A549 (cell line): ENCODE measurements around the gene TBL1XR1. TPM values are rescaled to one million over a fixed set of nuclear protein-coding genes. Genes with fewer than 3 reads are reported as not detected.

Experiments used
- ATAC-seq, 2 experiments: fragments of 200-7000 bp in 1 of 2; fragments of >200 bp in 1 of 2; cut with Nextera tagmentation in 1 of 2; cut with Tn5 transposase in 1 of 2; 3 replicates each; pipeline versions ENCODE4 v1.8.0 to v1.9.1; 2018 to 2020; ENCODE audit warnings: mild to moderate bottlenecking in 1 of 2, moderate library complexity in 1 of 2
- CTCF ChIA-PET: fragments of 300-600 bp; sonication (Branson Sonifier 250); formaldehyde crosslinking; extraction: SDS; loops from one replicate; lab custom pipeline; 2021; ENCODE audit warnings: antibody characterized with exemption, inconsistent platforms; lab: Yijun Ruan, JAX
- POLR2A ChIA-PET: fragments of 350-600 bp; formaldehyde crosslinking; extraction: SDS; loops from one replicate; lab custom pipeline; 2021; ENCODE audit warnings: antibody characterized with exemption, inconsistent platforms; lab: Yijun Ruan, JAX
- DNase-seq, 2 experiments: peaks; one replicate each; pipeline versions ENCODE4 v3.0.0 to v3.0.0-alpha.2; 2011 to 2016; ENCODE audit warnings: low read depth in 1 of 2, low spot score in 1 of 2
- FAIRE-seq: peaks from 2 replicates; lab custom pipeline; 2011; peaks lifted over from hg19 to GRCh38; lab: Jason Lieb, UNC
- H3K27ac ChIP-seq, 2 experiments: fragments of >200 bp; sonication (Bioruptor Twin); formaldehyde crosslinking; 3 replicates each; pipeline ENCODE4 v1.5.1; 2016 to 2017
- H3K4me1 ChIP-seq: fragments of >200 bp; sonication (Bioruptor Twin); formaldehyde crosslinking; 3 replicates; pipeline ENCODE4 v1.6.1; 2016
- H3K4me2 ChIP-seq: fragments of >200 bp; sonication (Bioruptor Twin); formaldehyde crosslinking; 3 replicates; pipeline ENCODE4 v1.6.1; 2016
- H3K4me3 ChIP-seq: fragments of >200 bp; sonication (Bioruptor Twin); formaldehyde crosslinking; 3 replicates; pipeline ENCODE4 v1.5.1; 2016
- H3K9me3 ChIP-seq: fragments of >200 bp; sonication (Bioruptor Twin); formaldehyde crosslinking; 3 replicates; pipeline ENCODE4 v1.6.1; 2016
- EHF ChIP-seq: fragments of 250-450 bp; sonication (Bioruptor Pico); IDR thresholded peaks from 2 replicates; pipeline ENCODE4 v1.5.0; 2020; ENCODE audit warnings: mild to moderate bottlenecking
- HDAC2 ChIP-seq: fragments of 200-600 bp; sonication (generic); IDR thresholded peaks from 2 replicates; pipeline ENCODE4 v1.6.1; 2016
- HES2 ChIP-seq: fragments of >200 bp; sonication (Bioruptor Twin); formaldehyde crosslinking; IDR thresholded peaks from 2 replicates; pipeline ENCODE4 v1.6.1; 2016
- HOXB13 ChIP-seq: fragments of 250-450 bp; sonication (Bioruptor Pico); IDR thresholded peaks from 2 replicates; pipeline ENCODE4 v1.5.0; 2020; ENCODE audit warnings: low read depth, mild to moderate bottlenecking, moderate library complexity
- HOXB5 ChIP-seq: fragments of 250-450 bp; sonication (Bioruptor Pico); IDR thresholded peaks from 2 replicates; pipeline ENCODE4 v1.5.0; 2020; ENCODE audit warnings: mild to moderate bottlenecking, moderate library complexity
- JUNB ChIP-seq: fragments of >200 bp; sonication (Bioruptor Twin); formaldehyde crosslinking; IDR thresholded peaks from 2 replicates; pipeline ENCODE4 v1.6.1; 2016
- KDM5A ChIP-seq: fragments of 200-600 bp; sonication (generic); IDR thresholded peaks from 2 replicates; pipeline ENCODE4 v1.6.1; 2016; ENCODE audit warnings: antibody characterized with exemption, mild to moderate bottlenecking
- MAFK ChIP-seq: fragments of 450-650 bp; IDR thresholded peaks from 2 replicates; pipeline ENCODE4 v1.6.1; 2014; ENCODE audit not compliant: partially characterized antibody
- NFE2L2 ChIP-seq: fragments of 150-350 bp; conservative IDR thresholded peaks from 2 replicates; pipeline ENCODE4 v1.6.1; 2014; ENCODE audit warnings: low read length
- NPAS2 ChIP-seq: fragments of 250-450 bp; sonication (Bioruptor Pico); IDR thresholded peaks from 2 replicates; pipeline ENCODE4 v1.8.0; 2022; ENCODE audit warnings: mild to moderate bottlenecking, moderate library complexity, borderline replicate concordance
- NR3C1 ChIP-seq: fragments of >200 bp; sonication (Bioruptor Twin); formaldehyde crosslinking; IDR thresholded peaks from 3 replicates; pipeline ENCODE4 v1.6.1; 2017
- POLR2AphosphoS2 ChIP-seq: conservative IDR thresholded peaks from 2 replicates; pipeline ENCODE4 v1.6.1; 2012; ENCODE audit warnings: low read length, improper control_type of control experiment, inconsistent platforms
- RCOR1 ChIP-seq: fragments of 150-350 bp; IDR thresholded peaks from 2 replicates; pipeline ENCODE4 v1.6.1; 2014; ENCODE audit warnings: antibody characterized with exemption, low read length, low read depth
- RNF2 ChIP-seq: fragments of 200-600 bp; sonication (generic); IDR thresholded peaks from 2 replicates; pipeline ENCODE4 v1.6.1; 2016; ENCODE audit warnings: low read depth, mild to moderate bottlenecking, antibody characterized with exemption, moderate library complexity, borderline replicate concordance
- SREBF2 ChIP-seq: fragments of 450-650 bp; IDR thresholded peaks from 2 replicates; pipeline ENCODE4 v1.6.1; 2014; ENCODE audit warnings: mild to moderate bottlenecking, moderate library complexity
- TP53 ChIP-seq: fragments of 250-450 bp; sonication (Bioruptor Pico); IDR thresholded peaks from 2 replicates; pipeline ENCODE4 v1.5.0; 2021; ENCODE audit warnings: mild to moderate bottlenecking, moderate library complexity
- ZC3H11A ChIP-seq: fragments of 450-650 bp; IDR thresholded peaks from 2 replicates; pipeline ENCODE4 v1.6.1; 2014; ENCODE audit warnings: antibody characterized with exemption, mild to moderate bottlenecking
- ZFP36 ChIP-seq: fragments of 450-650 bp; IDR thresholded peaks from 2 replicates; pipeline ENCODE4 v1.6.1; 2014; ENCODE audit warnings: borderline replicate concordance; ENCODE audit not compliant: partially characterized antibody
- WGBS: methylation state at CpG from one replicate; pipeline ENCODE4 v1.1.6; 2017; ENCODE audit errors: missing lambda C conversion rate; 5-methylcytosine and 5-hydroxymethylcytosine counted together
- polyA plus RNA-seq, 4 experiments: library from polyadenylated mRNA; depleted of rRNA in 3 of 4; stranded (reverse); fragments of >200 nt; fragmentation: RNase III in 1 of 4; extraction: RNeasy Plus Mini Kit Qiagen cat#74134 plus additional on column Dnase treatment in 1 of 4; gene quantifications; 2 replicates in 3 of 4; 3 replicates in 1 of 4; pipeline ENCODE4 v1.2.3, GENCODE V29; 2011 to 2017
- TF ChIP-seq, protein P1 (sequence below): IDR thresholded peaks from 2 replicates; pipeline ENCODE4 v1.6.1; 2012
- TF ChIP-seq, protein P2 (sequence below): fragments of 150-350 bp; IDR thresholded peaks from 2 replicates; pipeline ENCODE4 v1.6.1; 2014; ENCODE audit warnings: low read depth, mild to moderate bottlenecking, low read length
- TF ChIP-seq, protein P3 (sequence below): IDR thresholded peaks from 2 replicates; pipeline ENCODE4 v1.6.1; 2012
- TF ChIP-seq, protein P4 (sequence below): fragments of 200-600 bp; sonication (generic); IDR thresholded peaks from 2 replicates; pipeline ENCODE4 v1.6.1; 2016; ENCODE audit warnings: antibody characterized with exemption, mild to moderate bottlenecking, moderate library complexity

The TBL1XR1 gene
- polyA plus RNA-seq, 2 of the 4 experiments (the other 2 are of a cell fraction): 41.4 to 106 TPM

GRCh38 chr3:177045222-177045621, 152.1 kb downstream of the TBL1XR1 start:
- 95% methylated on average over 7 of the region's 7 CpGs for WGBS

DNA sequence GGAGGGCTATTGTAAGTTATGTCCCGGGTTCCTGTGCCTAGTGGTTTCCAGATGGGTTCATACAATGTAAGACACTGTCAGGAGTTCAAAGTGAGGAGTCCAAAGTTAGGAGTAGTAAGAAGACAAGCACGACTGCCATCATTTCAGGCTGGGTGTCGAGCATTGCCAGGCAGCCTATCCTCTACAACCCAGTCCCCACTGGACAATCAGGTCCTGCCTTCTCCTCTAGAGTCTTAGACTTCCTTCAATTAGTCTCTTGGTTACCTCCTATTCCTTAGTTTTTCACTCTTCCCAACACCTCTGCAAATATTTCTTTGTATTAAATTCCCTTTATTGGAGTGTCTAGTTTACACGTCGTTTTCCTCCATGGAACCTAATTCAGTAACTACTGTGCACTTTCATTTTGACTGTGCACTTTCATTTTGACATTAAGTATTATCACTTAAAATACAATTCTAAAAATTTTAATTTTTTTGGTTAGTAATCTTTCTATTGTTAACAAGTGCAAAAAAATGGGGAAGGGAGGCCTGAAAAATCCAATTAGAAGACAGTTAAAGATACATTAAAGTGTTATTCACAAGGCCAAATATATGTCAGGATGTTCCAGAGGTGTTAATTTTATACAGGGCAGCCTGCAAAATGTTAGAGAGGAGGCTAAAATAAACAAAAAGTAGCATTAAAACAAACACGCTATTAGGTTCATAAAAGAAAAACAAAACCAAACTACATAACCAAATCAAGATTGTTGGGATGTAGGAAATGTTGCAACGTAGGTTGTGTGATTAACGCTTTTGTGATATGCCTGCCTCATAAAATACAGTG, 155.3 kb downstream of the TBL1XR1 start:
- CTCF ChIA-PET: no interaction called here
- POLR2A ChIA-PET: no interaction called here
- FAIRE-seq: no peak

More at GRCh38 chr3:177045222-177045621, 152.1 kb downstream of the TBL1XR1 start:
- peaks cover 7% of the 10 kb centered on the region; the same call in 1 of the 3 replicates for H3K4me1 ChIP-seq
- FAIRE-seq: no peak
- H3K4me2 ChIP-seq: no peak overlapping the region
- TF ChIP-seq HOXB13 (CRISPR knock-in tag): no peak
- no peak for TF ChIP-seq NPAS2 (CRISPR knock-in tag)
- TF ChIP-seq, protein P1, sequence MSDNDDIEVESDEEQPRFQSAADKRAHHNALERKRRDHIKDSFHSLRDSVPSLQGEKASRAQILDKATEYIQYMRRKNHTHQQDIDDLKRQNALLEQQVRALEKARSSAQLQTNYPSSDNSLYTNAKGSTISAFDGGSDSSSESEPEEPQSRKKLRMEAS: no peak
- TF ChIP-seq JUNB: no peak
- no peak for TF ChIP-seq MAFK
- TF ChIP-seq, protein P2, sequence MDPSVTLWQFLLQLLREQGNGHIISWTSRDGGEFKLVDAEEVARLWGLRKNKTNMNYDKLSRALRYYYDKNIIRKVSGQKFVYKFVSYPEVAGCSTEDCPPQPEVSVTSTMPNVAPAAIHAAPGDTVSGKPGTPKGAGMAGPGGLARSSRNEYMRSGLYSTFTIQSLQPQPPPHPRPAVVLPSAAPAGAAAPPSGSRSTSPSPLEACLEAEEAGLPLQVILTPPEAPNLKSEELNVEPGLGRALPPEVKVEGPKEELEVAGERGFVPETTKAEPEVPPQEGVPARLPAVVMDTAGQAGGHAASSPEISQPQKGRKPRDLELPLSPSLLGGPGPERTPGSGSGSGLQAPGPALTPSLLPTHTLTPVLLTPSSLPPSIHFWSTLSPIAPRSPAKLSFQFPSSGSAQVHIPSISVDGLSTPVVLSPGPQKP: no peak
- TF ChIP-seq NFE2L2: no peak
- TF ChIP-seq RNF2: no peak
- no peak for TF ChIP-seq TP53 (CRISPR knock-in tag)
- TF ChIP-seq POLR2AphosphoS2: no peak
- TF ChIP-seq RCOR1: no peak
- no peak overlapping the region for H3K4me3 ChIP-seq
- no peak for ATAC-seq
- DNase-seq: no peak
- CTCF ChIA-PET: interaction anchor here (0.7 to 1.7 kb wide), 3 partner anchors 11 to 1340 kb away, joined by 3 to 5 read pairs (median 3); no protein-coding TSS in a partner anchor
- POLR2A ChIA-PET: no interaction called here
- H3K27ac ChIP-seq: no peak overlapping the region
- no peaks in the 10 kb centered on the region for H3K9me3 ChIP-seq

DNA sequence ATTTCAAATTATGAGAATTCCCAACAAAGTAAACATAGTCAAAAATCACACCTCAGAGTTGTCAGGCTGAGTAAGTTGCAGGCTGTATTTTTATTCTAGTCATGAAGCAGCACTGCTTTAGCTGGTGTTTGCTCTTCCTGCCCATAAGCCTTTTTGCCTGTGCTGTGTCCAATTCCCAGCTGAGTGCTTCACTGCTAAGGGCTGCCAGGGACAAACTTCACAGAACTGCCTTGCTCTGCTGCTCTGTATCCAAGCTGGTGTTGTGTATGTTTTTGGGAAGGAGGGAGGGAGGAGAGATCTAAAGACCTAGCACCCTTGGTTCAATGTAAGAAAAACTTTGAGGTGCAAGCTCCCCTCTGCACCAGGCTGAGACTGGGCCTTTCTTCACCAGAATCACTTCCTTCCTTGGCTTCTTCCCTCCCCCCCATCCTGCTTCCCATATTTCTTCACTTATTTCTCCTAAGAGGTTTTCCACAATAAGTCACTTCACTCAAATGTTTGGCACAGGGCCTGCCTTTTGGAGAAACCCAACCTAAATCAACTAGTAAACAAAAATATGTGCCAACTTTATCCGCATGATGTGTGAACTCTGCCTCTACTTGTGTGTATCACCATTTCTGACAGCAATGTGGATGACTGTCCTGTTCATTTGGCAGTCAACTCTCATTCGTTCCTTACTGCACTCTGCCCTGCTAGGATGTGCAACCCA, 156.1 kb downstream of the TBL1XR1 start:
- ChIA-PET POLR2A (no interaction called here), CTCF (no interaction called here)
- Histone ChIP-seq H3K4me1 (peaks cover 16% of the 10 kb centered on the region; the same call in 2 of the 3 replicates), H3K4me3 (no peak overlapping the region), H3K4me2 (no peak overlapping the region), H3K27ac (peak overlapping the region in 1 of 2 experiments; percentile 60; a peak in 2 of 6 replicates), H3K9me3 (no peaks in the 10 kb centered on the region)
- 88% methylated on average over 2 of the region's 2 CpGs for WGBS
- ATAC-seq (peak in 1 of 2 experiments; percentile 36; a peak in 1 of 6 replicates), DNase-seq (no peak), FAIRE-seq (no peak)
- TF ChIP-seq ZC3H11A (no peak), HES2 (no peak), ZFP36 (no peak), NPAS2 (CRISPR knock-in tag) (no peak), HDAC2 (no peak), JUNB (no peak), EHF (CRISPR knock-in tag) (no peak)
- TF ChIP-seq, protein P3, sequence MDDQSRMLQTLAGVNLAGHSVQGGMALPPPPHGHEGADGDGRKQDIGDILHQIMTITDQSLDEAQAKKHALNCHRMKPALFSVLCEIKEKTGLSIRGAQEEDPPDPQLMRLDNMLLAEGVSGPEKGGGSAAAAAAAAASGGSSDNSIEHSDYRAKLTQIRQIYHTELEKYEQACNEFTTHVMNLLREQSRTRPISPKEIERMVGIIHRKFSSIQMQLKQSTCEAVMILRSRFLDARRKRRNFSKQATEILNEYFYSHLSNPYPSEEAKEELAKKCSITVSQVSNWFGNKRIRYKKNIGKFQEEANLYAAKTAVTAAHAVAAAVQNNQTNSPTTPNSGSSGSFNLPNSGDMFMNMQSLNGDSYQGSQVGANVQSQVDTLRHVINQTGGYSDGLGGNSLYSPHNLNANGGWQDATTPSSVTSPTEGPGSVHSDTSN: no peak
- TF ChIP-seq, protein P4, sequence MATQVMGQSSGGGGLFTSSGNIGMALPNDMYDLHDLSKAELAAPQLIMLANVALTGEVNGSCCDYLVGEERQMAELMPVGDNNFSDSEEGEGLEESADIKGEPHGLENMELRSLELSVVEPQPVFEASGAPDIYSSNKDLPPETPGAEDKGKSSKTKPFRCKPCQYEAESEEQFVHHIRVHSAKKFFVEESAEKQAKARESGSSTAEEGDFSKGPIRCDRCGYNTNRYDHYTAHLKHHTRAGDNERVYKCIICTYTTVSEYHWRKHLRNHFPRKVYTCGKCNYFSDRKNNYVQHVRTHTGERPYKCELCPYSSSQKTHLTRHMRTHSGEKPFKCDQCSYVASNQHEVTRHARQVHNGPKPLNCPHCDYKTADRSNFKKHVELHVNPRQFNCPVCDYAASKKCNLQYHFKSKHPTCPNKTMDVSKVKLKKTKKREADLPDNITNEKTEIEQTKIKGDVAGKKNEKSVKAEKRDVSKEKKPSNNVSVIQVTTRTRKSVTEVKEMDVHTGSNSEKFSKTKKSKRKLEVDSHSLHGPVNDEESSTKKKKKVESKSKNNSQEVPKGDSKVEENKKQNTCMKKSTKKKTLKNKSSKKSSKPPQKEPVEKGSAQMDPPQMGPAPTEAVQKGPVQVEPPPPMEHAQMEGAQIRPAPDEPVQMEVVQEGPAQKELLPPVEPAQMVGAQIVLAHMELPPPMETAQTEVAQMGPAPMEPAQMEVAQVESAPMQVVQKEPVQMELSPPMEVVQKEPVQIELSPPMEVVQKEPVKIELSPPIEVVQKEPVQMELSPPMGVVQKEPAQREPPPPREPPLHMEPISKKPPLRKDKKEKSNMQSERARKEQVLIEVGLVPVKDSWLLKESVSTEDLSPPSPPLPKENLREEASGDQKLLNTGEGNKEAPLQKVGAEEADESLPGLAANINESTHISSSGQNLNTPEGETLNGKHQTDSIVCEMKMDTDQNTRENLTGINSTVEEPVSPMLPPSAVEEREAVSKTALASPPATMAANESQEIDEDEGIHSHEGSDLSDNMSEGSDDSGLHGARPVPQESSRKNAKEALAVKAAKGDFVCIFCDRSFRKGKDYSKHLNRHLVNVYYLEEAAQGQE: no peak
- TF ChIP-seq, protein P2: no peak

More for the DNA sequence above, 155.3 kb downstream of the TBL1XR1 start:
- 93% methylated on average over 8 of the region's 8 CpGs for WGBS
- no peak for TF ChIP-seq KDM5A
- TF ChIP-seq ZC3H11A: no peak
- TF ChIP-seq TP53 (CRISPR knock-in tag): no peak
- TF ChIP-seq SREBF2: no peak
- TF ChIP-seq HOXB5 (CRISPR knock-in tag): no peak
- no peak for TF ChIP-seq NR3C1
- TF ChIP-seq, protein P1: no peak
- no peak for TF ChIP-seq ZFP36
- TF ChIP-seq, all 56 proteins: peak for 0
- Histone ChIP-seq H3K9me3 (no peaks in the 10 kb centered on the region), H3K4me1 (peaks cover 16% of the 10 kb centered on the region; the same call in 2 of the 3 replicates), H3K4me2 (no peak overlapping the region), H3K27ac (no peak overlapping the region), H3K4me3 (no peak overlapping the region)
- no peak for DNase-seq
- ATAC-seq: no peak; a peak in 1 of 6 replicates
